Measurements from ENCODE around the gene LSM10.

Gene LSM10

DNA sequence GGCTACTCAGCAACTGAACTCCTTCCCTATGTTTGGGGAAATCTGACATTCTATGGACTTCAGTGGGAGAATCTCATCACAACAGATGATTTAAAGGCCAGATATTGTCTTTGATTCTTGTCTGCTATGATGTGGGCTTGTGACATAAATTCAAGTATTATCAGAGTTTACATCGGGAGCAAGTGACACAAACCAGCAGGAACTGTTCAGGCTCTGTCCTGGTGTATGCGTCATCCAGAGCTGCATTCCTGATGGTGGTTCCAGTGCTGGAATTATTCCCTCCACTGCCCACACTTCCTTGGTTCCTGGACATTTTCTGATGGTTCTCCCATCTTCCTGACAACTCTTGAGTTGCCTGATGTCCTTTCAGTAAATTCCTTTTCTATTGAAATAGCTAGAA is 10.8 kb upstream of the LSM10 start:
- DNase-seq (ENCODE audit: low spot score), result no peak

GRCh38 chr1:36406440-36406839 is 8.7 kb upstream of the LSM10 start:
- no peak for DNase-seq (ENCODE audit: low spot score)

- no peak for DNase-seq (ENCODE audit: low spot score)
These were observed 4.8 kb upstream of the LSM10 start for GRCh38 chr1:36402504-36402890.

- DNase-seq (ENCODE audit: low spot score), result no peak
These were observed 4.1 kb upstream of the LSM10 start for GRCh38 chr1:36401602-36402503.

- DNase-seq (ENCODE audit: low spot score), result peak; percentile 68
These were observed 3.3 kb upstream of the LSM10 start for GRCh38 chr1:36400825-36401601.

DNA sequence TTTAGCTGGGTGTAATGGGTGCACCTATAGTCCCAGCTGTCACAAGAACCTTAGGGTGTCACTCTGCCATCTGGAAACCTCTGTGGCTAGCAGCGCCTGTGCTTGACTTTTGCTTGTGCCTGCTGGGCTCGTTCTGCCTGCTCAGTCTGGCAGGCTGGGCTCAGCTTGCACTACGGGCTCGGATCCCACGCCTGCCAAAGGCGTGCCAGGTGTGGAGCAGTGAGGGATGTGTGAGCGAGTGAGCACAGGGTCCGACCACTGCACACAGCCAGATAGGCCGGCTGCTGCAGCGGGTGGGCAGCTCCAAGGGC is 2.8 kb upstream of the LSM10 start:
- no peak for DNase-seq (ENCODE audit: low spot score)

- DNase-seq (ENCODE audit: low spot score), result no peak
These were observed 766 bp upstream of the LSM10 start for GRCh38 chr1:36398370-36398977.

GRCh38 chr1:36397083-36397377 is 678 bp downstream of the LSM10 start:
- DNase-seq (ENCODE audit: low spot score), result no peak

GRCh38 chr1:36396359-36396758 is 1.3 kb downstream of the LSM10 start:
- DNase-seq (ENCODE audit: low spot score), result no peak

GRCh38 chr1:36393686-36394085 is 4.0 kb downstream of the LSM10 start:
- DNase-seq (ENCODE audit: low spot score), result no peak

GRCh38 chr1:36392836-36393235 is 4.9 kb downstream of the LSM10 start:
- DNase-seq (ENCODE audit: low spot score), result no peak

GRCh38 chr1:36391271-36391670 is 6.4 kb downstream of the LSM10 start:
- DNase-seq (ENCODE audit: low spot score), result no peak

- DNase-seq (ENCODE audit: low spot score), result no peak
These were observed 7.3 kb downstream of the LSM10 start for GRCh38 chr1:36390411-36390810.

GRCh38 chr1:36389999-36390398 is 7.7 kb downstream of the LSM10 start:
- DNase-seq (ENCODE audit: low spot score), result no peak

GRCh38 chr1:36389261-36389660 is 8.4 kb downstream of the LSM10 start:
- DNase-seq (ENCODE audit: low spot score), result no peak

DNA sequence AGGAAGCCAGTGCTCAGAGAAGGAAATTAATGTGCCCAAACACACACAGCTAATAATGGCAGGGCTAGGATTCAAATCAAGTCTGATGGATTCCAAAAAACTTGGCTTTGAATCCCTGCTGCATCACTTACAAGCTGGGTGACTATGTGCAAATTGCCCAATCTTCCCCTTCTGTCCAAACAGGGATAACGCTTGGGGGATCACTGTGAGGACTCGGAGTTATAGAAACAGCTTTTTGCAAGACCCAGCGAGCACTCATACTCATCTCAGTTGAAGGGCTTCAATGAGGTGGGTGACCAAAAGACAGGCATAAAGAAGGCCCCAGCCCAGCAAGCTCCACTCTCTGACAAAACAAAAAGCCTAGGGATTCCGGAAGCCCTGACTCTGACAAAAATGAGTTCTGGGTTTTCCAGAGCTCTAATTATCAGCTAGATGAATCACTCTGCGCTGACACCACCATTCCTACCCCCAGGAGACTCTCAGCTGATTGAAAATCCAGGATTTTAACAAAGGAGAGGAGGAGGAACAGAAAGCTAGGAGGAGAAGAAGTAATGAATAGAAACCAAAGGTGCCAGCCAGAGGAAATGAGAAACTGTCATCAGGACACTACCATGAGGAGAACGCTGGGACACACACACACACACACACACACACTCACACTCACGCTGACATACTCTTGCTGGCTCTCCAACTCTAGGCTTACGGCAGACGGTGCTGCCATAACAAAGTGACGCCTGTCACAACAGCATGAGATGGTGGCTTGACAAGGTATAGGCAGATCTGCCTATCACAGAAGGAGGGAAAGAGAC is 10.4 kb downstream of the LSM10 start:
- no peak for DNase-seq (ENCODE audit: low spot score)

DNA sequence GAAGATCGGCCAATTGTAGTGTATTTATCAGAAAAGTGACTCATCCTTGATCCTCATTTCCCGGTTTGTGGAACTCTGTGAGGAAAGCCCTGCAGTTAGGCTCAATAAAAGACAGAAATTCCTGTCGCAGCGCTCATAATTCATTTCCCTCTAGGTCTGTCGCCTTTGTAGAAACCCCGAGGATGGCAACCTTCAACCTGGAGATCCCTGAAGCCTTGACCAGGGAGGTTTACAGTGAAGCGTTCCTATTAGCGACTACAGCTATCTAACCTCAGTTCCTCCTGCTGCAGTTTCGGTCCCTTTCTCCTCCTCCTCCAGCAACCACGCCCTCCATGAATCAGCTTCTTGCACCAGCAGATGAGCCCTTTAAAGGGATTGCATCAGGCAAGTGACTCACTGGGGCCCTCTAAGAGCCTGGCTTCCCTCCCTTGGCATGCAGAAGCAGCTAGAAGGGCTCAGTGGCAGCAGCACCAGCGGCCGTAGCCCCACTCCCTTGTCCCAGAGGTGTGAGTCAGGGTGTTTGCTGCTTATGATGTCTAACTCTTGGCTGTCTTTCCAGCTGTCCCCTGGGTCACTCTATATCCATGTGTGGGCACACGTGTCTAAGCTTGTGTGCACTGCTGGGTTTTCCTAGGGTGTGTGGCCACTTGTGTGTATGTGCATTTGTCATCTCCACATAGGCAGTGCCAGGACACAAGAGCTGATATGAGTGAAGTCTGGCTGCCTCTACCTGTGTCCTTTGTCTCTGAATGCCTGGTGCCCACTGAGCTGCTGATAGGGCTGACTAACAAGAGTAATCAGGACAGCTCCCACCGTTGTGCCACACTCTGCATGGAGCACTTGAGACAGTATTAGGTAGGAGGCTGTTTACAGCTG is 11.2 kb downstream of the LSM10 start:
- DNase-seq (ENCODE audit: low spot score), result peak; percentile 83

DNA sequence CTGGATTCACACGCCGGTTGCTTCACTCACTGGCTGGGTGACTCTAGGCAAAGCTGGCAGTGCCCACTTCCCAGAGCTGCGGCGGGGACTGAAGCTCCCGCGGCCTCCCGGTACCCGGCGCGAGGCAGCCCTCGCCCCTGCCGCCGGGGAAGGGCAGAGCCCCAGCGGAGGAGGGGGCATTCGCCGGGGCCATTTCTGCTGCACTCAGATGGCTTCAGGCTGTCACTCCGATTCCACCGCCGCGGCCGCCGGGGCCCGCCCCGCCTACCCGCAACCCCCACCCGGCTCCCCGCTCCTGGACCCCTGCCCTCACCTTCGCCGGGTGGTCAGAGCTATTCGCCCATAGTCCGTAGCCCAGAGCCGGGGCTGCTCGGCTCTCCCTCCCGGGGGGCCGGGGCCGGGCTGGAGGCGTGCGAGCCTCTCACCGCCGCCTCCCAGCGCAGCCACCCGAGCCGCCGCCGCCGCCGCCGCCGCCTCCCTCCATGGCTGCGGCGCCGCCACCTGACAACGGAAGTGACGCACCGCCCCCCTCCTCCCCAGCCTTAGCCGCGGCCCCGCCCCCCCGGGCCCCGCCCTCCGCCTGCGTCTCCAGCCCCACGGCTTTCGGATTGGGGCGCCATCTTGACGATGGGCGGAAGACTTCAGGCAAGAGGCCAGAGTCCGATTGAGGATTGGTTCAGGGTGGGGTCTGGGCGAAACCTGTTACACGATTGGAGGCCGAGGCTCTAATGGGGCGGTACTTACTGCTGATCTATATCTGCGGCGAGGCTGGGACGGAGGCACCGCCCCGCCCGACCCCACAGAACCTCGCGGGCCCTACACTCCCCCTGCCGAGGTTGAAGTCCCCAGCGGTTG is 12.1 kb downstream of the LSM10 start, which contains the start of gene STK40:
Gene STK40, minus strand, starts transcription at position 515 of the 855 bp plus-strand sequence. CDS start 24,592 bp downstream, outside the sequence.
- DNase-seq (ENCODE audit: low spot score), result peak; percentile 96

- peak; percentile 54 for DNase-seq (ENCODE audit: low spot score)
These were observed 12.9 kb downstream of the LSM10 start for GRCh38 chr1:36384542-36385409.
